GM19238 (cell line): Measurements from ENCODE around the gene GFM2.
A peak's percentile ranks its signal among the peaks of the same experiment; 100 is the strongest.
"Not testable (repeated sequence)": the region's sequence is repeated elsewhere in the genome, so short reads cannot be mapped to it uniquely, and the experiment has no call there.

Experiments used
- DNase-seq: peaks from one replicate; pipeline ENCODE4 v3.0.0; 2011; ENCODE audit warnings: low spot score; ENCODE audit not compliant: insufficient read length

The GFM2 gene, protein sequence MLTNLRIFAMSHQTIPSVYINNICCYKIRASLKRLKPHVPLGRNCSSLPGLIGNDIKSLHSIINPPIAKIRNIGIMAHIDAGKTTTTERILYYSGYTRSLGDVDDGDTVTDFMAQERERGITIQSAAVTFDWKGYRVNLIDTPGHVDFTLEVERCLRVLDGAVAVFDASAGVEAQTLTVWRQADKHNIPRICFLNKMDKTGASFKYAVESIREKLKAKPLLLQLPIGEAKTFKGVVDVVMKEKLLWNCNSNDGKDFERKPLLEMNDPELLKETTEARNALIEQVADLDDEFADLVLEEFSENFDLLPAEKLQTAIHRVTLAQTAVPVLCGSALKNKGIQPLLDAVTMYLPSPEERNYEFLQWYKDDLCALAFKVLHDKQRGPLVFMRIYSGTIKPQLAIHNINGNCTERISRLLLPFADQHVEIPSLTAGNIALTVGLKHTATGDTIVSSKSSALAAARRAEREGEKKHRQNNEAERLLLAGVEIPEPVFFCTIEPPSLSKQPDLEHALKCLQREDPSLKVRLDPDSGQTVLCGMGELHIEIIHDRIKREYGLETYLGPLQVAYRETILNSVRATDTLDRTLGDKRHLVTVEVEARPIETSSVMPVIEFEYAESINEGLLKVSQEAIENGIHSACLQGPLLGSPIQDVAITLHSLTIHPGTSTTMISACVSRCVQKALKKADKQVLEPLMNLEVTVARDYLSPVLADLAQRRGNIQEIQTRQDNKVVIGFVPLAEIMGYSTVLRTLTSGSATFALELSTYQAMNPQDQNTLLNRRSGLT

DNA sequence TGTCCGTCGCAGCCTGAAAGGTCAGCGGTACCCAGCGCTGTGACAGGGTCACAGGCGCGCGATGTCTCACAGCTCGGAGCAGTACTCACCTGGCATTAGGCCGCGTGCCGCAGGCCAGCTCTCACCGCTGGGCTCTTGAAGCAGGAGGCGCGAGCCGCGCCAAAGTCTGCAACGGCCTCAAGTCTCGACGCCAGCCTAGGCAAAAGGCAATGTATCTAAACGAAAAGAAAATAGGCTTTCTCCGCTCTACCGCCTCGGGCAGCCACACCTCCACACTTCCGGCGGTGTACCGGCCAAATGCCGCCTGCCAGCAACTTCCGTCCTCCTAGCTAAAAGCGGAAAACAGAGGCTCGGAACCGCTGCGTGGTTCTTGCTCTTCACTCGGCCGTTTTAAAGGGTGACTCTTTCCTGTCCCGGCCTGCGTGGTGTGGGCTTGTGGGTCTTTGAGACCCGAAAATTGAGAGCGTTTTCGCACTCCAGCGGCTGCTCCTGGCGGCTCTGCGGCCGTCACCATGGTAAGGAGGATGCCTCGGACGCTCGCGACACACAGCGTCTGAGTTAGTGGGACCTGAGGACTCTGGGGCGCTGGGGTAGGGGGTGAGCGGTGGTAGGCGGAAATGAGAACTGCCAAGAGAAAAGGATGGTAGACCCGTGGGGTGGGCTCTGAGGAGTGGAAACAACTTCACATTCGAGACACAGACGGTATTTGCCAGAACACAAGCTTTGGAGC lies at the start of gene GFM2, which contains the start of gene NSA2:
TSS of gene GFM2 (minus strand) at position 269 of the 730 bp plus-strand sequence. CDS start 3,375 bp downstream, outside the sequence.
TSS of gene NSA2 (plus strand) at position 401 of the 730 bp plus-strand sequence. CDS start at position 513, 112 bp downstream.
- peak; percentile 50 for DNase-seq

DNA sequence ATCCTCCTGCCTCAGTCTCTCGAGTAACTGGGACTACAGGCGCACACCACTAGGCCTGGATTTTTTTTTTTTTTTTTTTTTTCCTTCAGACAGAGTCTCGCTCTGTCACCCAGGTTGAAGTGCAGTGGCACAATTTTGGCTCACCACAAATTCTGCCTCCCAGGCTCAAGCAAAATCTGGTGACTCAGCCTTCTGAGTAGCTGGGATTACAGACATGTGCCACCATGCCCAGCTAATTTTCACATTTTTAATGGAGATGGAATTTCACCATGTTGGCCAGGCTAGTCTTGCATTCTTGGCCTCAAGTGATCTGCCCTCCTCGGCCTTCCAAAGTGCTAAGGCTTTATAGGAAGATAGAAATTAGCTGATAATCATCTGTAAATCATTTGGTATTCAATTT lies 44.0 kb upstream of the GFM2 start:
- no peak for DNase-seq

- DNase-seq, result no peak
Observed at GRCh38 chr5:74801941-74802340, 35.0 kb upstream of the GFM2 start.

DNA sequence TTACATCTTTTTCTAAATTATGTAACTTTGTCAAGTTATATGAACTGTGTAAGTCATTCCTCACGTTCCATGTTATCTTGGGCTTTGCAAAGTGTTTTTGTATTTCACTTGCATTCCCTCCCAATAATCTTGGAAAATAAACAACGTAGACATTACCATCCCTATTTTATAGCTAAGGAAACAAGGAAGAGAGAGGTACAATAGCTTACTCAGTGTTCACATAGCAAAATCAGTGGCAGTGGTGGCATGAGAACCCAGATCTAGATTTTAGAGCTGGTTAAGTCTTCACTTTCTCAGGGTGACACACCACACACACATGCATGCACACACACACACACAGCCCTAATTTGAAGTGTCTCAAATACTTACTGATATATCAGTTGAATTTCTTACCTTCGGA lies 34.3 kb upstream of the GFM2 start:
- no peak for DNase-seq

DNA sequence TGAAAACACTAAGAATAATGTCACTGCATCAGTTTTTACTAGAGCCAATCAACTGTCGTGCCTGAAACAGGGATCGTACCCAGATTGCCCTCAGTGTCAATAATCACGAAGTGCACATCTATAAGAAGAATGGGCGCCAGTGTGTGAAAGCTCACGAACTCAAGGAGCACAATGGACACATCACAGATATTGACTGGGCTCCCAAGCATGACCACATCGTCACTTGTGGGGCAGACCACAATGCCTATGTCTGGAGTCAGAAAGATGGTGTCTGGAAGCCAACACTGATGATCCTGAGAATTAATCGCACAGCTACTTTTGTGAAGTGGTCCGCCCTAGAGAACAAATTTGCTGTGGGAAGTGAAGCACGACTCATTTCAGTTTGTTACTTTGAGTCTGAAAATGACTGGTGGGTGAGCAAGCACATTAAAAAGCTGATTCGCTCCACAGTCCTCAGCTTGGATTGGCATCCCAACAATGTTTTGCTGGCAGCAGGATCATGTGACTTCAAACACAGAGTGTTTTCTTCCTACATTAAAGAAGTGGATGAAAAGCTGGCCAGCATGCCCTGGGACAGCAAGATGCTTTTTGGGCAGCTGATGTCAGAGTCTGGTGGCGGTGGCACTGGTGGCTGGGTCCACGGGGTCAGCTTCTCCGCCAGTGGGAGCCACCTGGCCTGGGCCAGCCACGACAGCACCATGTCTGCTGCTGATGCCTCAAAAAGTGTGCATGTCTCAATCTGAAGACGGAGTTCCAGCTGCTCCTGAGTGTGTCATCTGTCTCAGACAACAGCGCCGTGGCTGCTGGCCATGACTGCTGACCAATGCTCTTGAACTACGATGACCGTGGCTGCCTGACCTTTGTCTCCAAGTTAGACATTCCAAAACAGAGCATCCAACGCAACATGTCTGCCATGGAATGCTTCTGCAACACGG lies 32.3 kb upstream of the GFM2 start:
- no peak for DNase-seq

DNA sequence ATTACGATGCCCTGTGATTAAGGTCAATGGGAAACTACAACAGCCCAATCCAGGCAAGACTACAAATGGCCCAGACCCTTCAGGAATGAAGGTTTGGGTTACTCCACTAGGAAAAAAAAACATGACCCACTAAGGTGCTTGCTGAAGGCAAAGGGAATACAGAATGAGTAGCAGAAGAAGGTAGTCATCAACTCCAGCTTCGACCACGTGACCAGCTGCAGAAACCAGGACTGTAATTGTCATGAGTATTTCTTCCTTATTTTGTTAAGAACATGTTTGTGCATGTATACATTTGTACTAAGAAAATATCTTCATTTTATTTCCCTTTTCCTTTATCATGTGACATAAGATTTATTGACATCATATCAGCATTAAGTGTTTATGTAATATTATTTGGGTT lies 24.8 kb upstream of the GFM2 start:
- DNase-seq, result not testable (repeated sequence)

- no peak for DNase-seq
Observed at GRCh38 chr5:74787424-74787823, 20.5 kb upstream of the GFM2 start.

GRCh38 chr5:74786851-74787250 lies 19.9 kb upstream of the GFM2 start:
- no peak for DNase-seq

GRCh38 chr5:74778609-74779008 lies 11.7 kb upstream of the GFM2 start:
- no peak for DNase-seq

DNA sequence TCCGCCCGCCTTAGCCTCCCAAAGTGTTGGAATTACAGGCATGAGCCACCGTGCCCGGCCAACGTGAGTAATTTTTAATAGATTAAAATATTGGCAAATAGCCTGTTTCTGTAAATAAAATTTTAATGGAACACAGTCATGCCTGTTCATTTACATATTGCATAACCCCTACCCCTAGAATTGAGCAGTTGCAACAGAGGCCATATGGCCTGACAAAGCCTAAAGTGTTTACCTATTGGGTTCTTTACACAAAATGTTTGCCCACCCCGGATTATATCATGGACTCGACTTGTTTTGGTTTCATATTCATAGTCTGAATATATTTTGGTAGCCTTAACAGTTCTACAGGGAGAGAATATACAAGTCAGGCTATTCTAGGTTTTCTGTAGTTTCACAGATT lies 5.4 kb upstream of the GFM2 start:
- DNase-seq, result no peak

GRCh38 chr5:74767579-74767913 lies 629 bp upstream of the GFM2 start:
- DNase-seq, result no peak

DNA sequence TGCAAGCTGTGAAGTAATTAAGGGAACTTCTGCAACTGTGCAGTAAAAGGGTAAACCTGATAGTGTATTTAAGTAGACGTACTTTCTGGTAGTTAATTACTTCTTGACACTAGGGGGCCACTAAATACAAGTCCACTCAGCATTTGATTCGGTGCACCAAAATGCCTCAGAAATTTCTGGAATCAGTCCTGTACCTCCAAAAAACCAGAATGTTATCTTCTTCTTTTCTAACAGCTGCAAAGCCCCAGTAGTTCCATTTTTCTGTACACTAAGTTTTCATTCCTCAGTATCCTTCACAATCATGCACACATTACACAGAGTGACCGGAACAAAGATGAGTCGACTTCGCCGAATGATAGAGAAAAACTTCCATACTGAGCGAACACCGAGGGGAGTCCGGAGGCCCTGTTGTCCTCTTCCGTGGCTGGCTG lies 484 bp downstream of the GFM2 start:
- DNase-seq, result peak; percentile 13

GRCh38 chr5:74765929-74766328 lies 988 bp downstream of the GFM2 start:
- DNase-seq, result no peak

DNA sequence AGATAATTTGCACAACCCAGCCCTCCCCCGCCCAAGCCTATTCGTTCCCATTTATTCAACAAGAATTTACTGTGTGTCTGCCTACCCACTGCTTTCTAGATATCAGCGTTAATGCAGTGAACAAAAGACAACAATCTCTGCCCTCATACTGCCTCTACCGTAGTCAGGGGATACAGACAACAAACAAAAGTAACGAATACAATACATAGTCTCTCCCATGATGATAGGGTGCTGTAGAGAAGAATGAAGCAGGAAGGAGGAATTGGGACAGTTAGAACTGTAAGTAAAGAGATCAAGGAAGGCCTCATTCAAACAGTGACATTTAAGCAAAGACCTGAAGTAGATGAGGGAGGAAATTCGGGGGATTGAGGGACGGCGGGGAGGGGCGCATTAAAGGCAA lies 1.7 kb downstream of the GFM2 start:
- no peak for DNase-seq

DNA sequence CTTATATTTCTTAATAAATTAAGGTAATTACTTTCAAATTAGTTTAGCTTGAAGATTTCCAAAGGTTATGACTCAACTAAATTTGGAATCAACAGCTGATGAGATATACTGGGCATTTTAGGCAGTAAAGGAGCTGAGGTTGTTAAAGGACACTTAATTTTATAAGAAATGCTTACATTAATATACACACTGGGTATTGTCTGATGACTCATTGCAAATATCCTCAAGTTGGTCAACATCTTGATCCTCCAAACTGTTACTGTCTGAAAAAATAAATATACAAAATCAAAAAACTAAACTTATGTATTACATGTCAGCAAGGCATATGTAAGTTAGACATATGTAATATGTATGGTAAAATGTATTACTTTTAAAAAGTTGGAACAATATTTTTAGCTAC lies 3.4 kb downstream of the GFM2 start:
- no peak for DNase-seq

- no peak for DNase-seq
Observed at GRCh38 chr5:74762599-74762998, 4.3 kb downstream of the GFM2 start.

DNA sequence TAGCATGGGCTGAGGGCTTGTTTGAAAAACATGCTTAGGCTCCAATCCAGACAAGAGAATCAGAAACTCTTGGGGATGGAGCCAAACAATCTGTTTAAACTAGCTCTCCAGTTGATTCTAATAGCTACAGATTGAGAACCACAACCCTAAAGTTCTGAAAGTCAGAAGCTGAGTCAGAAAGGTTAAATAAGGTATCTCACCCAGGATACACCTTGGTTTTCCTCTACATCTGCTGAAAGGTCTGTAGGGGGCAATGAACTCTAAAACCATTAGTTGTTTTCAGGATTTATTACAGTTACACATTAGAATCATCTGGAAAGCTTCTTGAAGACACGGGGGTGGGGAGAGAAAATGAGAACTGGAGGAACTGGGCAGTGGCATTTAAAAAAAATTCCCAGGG lies 5.7 kb downstream of the GFM2 start:
- DNase-seq, result no peak

- not testable (repeated sequence) for DNase-seq
Observed at GRCh38 chr5:74748742-74749141, 18.2 kb downstream of the GFM2 start.

DNA sequence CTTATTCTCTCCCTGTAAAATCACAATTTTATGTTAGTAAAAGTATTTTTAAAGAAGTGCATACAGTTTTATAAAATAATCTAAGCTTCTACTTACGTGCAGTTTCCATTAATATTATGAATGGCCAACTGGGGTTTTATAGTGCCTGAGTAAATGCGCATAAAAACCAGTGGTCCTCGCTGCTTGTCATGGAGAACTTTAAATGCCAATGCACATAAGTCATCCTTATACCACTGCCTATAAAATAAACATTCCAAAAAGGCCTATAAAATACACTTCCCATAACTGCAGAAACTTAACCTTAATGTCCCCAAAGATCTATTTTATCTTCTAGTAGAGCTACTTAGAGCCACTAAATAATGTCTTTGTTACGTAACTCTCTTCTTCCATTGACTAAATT lies 28.5 kb downstream of the GFM2 start:
- no peak for DNase-seq

GRCh38 chr5:74736759-74737158 lies 30.2 kb downstream of the GFM2 start:
- no peak for DNase-seq

DNA sequence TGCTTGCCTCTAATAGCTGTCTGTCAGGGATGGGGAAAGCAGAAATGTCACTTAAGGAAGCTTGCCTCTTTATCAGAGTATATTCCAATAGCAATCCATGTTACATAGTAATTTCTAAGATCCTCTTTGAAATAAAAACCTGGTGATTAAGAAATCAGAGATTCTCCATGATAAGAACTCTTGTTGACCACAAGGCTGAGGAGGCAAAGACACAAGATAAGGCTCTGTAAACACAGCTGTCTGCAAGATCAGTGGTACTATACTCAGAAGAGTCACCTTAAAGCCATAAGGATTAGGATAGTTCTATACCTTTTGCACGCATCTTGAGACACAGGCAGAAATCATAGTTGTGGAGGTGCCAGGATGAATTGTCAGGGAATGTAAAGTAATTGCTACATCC lies 41.6 kb downstream of the GFM2 start:
- no peak for DNase-seq
